ENCODE measurements around the gene GAS1.

GRCh38 chr9:86941197-86941596, 6.1 kb downstream of the GAS1 start:
- TF ChIP-seq EP300 (IDR thresholded peaks at IDR 0.05; ENCODE audit: low read depth) = no peak
- TF ChIP-seq CTCF (IDR thresholded peaks at IDR 0.05) = no peak
- no peak for TF ChIP-seq POLR2A (IDR thresholded peaks at IDR 0.05)

Data from transverse colon (tissue), 3 donors.